Measurements from ENCODE around the gene MSTO1.

GRCh38 chr1:155649676-155650075 lies 39.7 kb downstream of the MSTO1 start:
- no peak for TF ChIP-seq CTCF (IDR thresholded peaks at IDR 0.05; ENCODE audit: low read depth, low read length)
- no peak for TF ChIP-seq POLR2A (IDR thresholded peaks at IDR 0.05; ENCODE audit: extremely low read depth, insufficient read length)
- no peak for TF ChIP-seq MAX (IDR thresholded peaks at IDR 0.05; ENCODE audit: low read depth, low read length)
- TF ChIP-seq MYC (IDR thresholded peaks at IDR 0.05; ENCODE audit: low read depth, low read length): no peak
